GM23338 (cell line): ENCODE data around the gene FN3K. TPM values are rescaled to one million over a fixed set of nuclear protein-coding genes. Genes with fewer than 3 reads are reported as not detected.

ENCODE experiments used
- ATAC-seq: fragments of 200-7000 bp; cut with Tn5 transposase; 3 replicates; pipeline ENCODE4 v1.9.1; 2020
- DNase-seq: peaks from one replicate; pipeline ENCODE4 v3.0.0-alpha.2; 2015; ENCODE audit warnings: low spot score
- H2AFZ ChIP-seq: fragments of 200-600 bp; sonication (generic); 2 replicates; pipeline ENCODE4 v1.8.0; 2016; ENCODE audit warnings: antibody characterized with exemption, mild to moderate bottlenecking, moderate library complexity
- H3F3A ChIP-seq: fragments of 200-600 bp; sonication (generic); replicated peaks from 2 replicates; pipeline ENCODE4 v1.8.0; 2017; ENCODE audit warnings: antibody characterized with exemption, mixed run types, low read depth
- H3K27ac ChIP-seq: fragments of 200-600 bp; sonication (generic); 2 replicates; pipeline ENCODE4 v1.6.1; 2016; ENCODE audit warnings: low read depth
- H3K27me3 ChIP-seq: fragments of 200-600 bp; sonication (generic); 2 replicates; pipeline ENCODE4 v1.8.0; 2016; ENCODE audit warnings: mild to moderate bottlenecking, mixed run types, moderate library complexity; ENCODE audit not compliant: insufficient read depth
- H3K36me3 ChIP-seq: fragments of 200-600 bp; sonication (generic); 2 replicates; pipeline ENCODE4 v1.8.0; 2016; ENCODE audit warnings: mild to moderate bottlenecking; ENCODE audit not compliant: insufficient read depth
- H3K4me1 ChIP-seq: fragments of 200-600 bp; sonication (generic); 2 replicates; pipeline ENCODE4 v1.8.0; 2016; ENCODE audit warnings: mild to moderate bottlenecking, moderate library complexity; ENCODE audit not compliant: insufficient read depth
- H3K4me2 ChIP-seq: fragments of 200-600 bp; sonication (generic); 2 replicates; pipeline ENCODE4 v1.7.1; 2017; ENCODE audit warnings: mixed run types
- H3K4me3 ChIP-seq: fragments of 200-600 bp; sonication (generic); 2 replicates; pipeline ENCODE4 v1.6.1; 2016; ENCODE audit warnings: mixed run types
- H3K79me2 ChIP-seq: fragments of 200-600 bp; sonication (generic); replicated peaks from 2 replicates; pipeline ENCODE4 v1.8.0; 2017; ENCODE audit warnings: mild to moderate bottlenecking; ENCODE audit not compliant: insufficient read depth
- H3K9me2 ChIP-seq: fragments of 200-600 bp; sonication (generic); 2 replicates; pipeline ENCODE4 v1.8.0; 2017; ENCODE audit not compliant: insufficient read depth
- H4K20me1 ChIP-seq: fragments of 200-600 bp; sonication (generic); replicated peaks from 2 replicates; pipeline ENCODE4 v1.8.0; 2017; ENCODE audit warnings: mild to moderate bottlenecking; ENCODE audit not compliant: insufficient read depth
- H3K27ac Mint-ChIP-seq: 2 replicates; pipeline ENCODE4 v1.8.0; 2020; ENCODE audit warnings: inconsistent platforms, mild to moderate bottlenecking, moderate library complexity, mixed read lengths
- H3K27me3 Mint-ChIP-seq: 3 replicates; pipeline ENCODE4 v1.8.0; 2022; ENCODE audit warnings: low read depth, mild to moderate bottlenecking, moderate library complexity, mixed read lengths, inconsistent platforms; ENCODE audit not compliant: insufficient read depth, poor library complexity
- H3K36me3 Mint-ChIP-seq: 3 replicates; pipeline ENCODE4 v1.8.0; 2021; ENCODE audit warnings: low read depth, mild to moderate bottlenecking, inconsistent platforms, moderate library complexity, mixed read lengths
- H3K4me1 Mint-ChIP-seq: 3 replicates; pipeline ENCODE4 v1.8.0; 2020; ENCODE audit warnings: mild to moderate bottlenecking, inconsistent platforms, mixed read lengths
- H3K4me3 Mint-ChIP-seq: 3 replicates; pipeline ENCODE4 v1.8.0; 2021; ENCODE audit warnings: moderate library complexity, mild to moderate bottlenecking, inconsistent platforms, mixed read lengths
- H3K9me3 Mint-ChIP-seq: 3 replicates; pipeline ENCODE4 v1.8.0; 2020; ENCODE audit warnings: moderate library complexity, mild to moderate bottlenecking, inconsistent platforms, mixed read lengths
- CREB1 ChIP-seq: fragments of 250-450 bp; sonication (Bioruptor Pico); IDR thresholded peaks from 2 replicates; pipeline ENCODE4 v1.5.0; 2020; ENCODE audit warnings: low read depth, mild to moderate bottlenecking, moderate library complexity
- EZH2phosphoT487 ChIP-seq: fragments of 200-600 bp; sonication (generic); IDR thresholded peaks from one replicate; pipeline ENCODE4 v1.8.1; 2018; ENCODE audit warnings: antibody characterized with exemption; ENCODE audit not compliant: unreplicated experiment
- JUNB ChIP-seq: IDR thresholded peaks from one replicate; pipeline ENCODE4 v1.6.1; 2016; ENCODE audit warnings: antibody characterized with exemption; ENCODE audit not compliant: unreplicated experiment
- NANOG ChIP-seq: IDR thresholded peaks from 2 replicates; pipeline ENCODE4 v1.6.1; 2016; ENCODE audit warnings: antibody characterized with exemption, borderline replicate concordance
- STAT1 ChIP-seq: IDR thresholded peaks from one replicate; pipeline ENCODE4 v1.6.1; 2016; ENCODE audit warnings: antibody characterized with exemption; ENCODE audit not compliant: unreplicated experiment
- ZNF114 ChIP-seq: fragments of 250-450 bp; sonication (Bioruptor Pico); IDR thresholded peaks from 2 replicates; pipeline ENCODE4 v1.5.0; 2020; ENCODE audit warnings: mild to moderate bottlenecking, moderate library complexity
- ZNF331 ChIP-seq: fragments of 250-450 bp; sonication (Bioruptor Pico); IDR thresholded peaks from 2 replicates; pipeline ENCODE4 v1.5.0; 2020; ENCODE audit warnings: low read depth, mild to moderate bottlenecking, moderate library complexity
- polyA plus RNA-seq: library from polyadenylated mRNA; unstranded; fragments of >200 nt; fragmentation: Nextera tagmentation; extraction: Ambion mirVana; gene quantifications from 2 replicates; pipeline ENCODE4 v1.2.1, GENCODE V29; 2016
- total RNA-seq: library from RNA; depleted of rRNA; stranded (reverse); fragments of >200 nt; shearing (Covaris generic); gene quantifications from 2 replicates; pipeline ENCODE4 v1.2.3, GENCODE V29; 2014
- TF ChIP-seq, protein P1 (sequence below): IDR thresholded peaks from one replicate; pipeline ENCODE4 v1.6.1; 2018; ENCODE audit warnings: antibody characterized with exemption; ENCODE audit not compliant: unreplicated experiment
- TF ChIP-seq, protein P2 (sequence below): IDR thresholded peaks from 2 replicates; pipeline ENCODE4 v1.6.1; 2016; ENCODE audit warnings: antibody characterized with exemption
- TF ChIP-seq, protein P3 (sequence below), 2 experiments: fragments of 200-600 bp in 1 of 2; sonication (generic) in 1 of 2; conservative IDR thresholded peaks; 2 replicates each; pipeline versions ENCODE4 v1.5.1 to v1.6.1; 2016 to 2017; ENCODE audit warnings: antibody characterized with exemption in 2 of 2, low read depth in 2 of 2, mild to moderate bottlenecking in 2 of 2, moderate library complexity in 1 of 2

FN3K gene
- total and polyA plus RNA-seq, 2 experiments from 2014 or later, result 5.3 to 12.9 TPM

DNA sequence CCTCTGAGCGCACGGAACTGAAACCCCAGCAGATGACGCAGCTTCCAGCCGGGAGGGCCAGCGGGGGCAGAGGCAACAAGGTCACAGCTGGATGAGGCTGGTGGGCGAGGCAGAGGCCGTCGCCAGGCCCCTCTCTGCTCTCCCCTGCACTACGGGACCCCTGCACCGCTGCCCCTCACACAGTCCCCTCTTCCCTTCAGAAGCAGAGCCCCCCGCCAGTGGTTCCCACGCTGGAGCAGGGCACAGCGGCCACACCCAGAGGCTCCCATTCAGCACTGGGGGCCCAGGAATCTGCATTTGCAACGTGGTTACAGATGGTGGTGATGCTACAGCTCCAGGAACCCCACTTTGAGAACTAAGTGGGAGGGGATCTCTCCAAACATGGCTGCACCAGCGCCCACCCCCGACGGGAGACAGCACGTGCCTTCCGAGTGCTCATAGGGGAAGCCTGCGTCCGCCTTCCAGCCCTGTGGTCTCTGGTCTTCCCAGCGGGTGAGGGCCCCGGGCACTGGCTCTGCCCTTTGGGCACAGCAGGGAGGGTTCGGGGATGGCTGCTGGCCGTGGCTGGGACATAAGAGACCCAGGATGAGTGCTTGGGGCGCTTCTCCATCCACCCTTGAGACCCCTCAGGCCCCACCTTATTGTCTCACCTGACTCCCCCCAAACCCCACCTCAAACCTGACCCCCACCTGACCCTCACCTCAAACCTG, 32.2 kb upstream of the FN3K start (continued):
- TF ChIP-seq, protein P1, sequence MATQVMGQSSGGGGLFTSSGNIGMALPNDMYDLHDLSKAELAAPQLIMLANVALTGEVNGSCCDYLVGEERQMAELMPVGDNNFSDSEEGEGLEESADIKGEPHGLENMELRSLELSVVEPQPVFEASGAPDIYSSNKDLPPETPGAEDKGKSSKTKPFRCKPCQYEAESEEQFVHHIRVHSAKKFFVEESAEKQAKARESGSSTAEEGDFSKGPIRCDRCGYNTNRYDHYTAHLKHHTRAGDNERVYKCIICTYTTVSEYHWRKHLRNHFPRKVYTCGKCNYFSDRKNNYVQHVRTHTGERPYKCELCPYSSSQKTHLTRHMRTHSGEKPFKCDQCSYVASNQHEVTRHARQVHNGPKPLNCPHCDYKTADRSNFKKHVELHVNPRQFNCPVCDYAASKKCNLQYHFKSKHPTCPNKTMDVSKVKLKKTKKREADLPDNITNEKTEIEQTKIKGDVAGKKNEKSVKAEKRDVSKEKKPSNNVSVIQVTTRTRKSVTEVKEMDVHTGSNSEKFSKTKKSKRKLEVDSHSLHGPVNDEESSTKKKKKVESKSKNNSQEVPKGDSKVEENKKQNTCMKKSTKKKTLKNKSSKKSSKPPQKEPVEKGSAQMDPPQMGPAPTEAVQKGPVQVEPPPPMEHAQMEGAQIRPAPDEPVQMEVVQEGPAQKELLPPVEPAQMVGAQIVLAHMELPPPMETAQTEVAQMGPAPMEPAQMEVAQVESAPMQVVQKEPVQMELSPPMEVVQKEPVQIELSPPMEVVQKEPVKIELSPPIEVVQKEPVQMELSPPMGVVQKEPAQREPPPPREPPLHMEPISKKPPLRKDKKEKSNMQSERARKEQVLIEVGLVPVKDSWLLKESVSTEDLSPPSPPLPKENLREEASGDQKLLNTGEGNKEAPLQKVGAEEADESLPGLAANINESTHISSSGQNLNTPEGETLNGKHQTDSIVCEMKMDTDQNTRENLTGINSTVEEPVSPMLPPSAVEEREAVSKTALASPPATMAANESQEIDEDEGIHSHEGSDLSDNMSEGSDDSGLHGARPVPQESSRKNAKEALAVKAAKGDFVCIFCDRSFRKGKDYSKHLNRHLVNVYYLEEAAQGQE, result no peak
- TF ChIP-seq CREB1 (CRISPR knock-in tag) (no peak), ZNF331 (CRISPR knock-in tag) (no peak), ZNF114 (CRISPR knock-in tag) (no peak), JUNB (no peak), NANOG (no peak), EZH2phosphoT487 (no peak)
- TF ChIP-seq, protein P2, sequence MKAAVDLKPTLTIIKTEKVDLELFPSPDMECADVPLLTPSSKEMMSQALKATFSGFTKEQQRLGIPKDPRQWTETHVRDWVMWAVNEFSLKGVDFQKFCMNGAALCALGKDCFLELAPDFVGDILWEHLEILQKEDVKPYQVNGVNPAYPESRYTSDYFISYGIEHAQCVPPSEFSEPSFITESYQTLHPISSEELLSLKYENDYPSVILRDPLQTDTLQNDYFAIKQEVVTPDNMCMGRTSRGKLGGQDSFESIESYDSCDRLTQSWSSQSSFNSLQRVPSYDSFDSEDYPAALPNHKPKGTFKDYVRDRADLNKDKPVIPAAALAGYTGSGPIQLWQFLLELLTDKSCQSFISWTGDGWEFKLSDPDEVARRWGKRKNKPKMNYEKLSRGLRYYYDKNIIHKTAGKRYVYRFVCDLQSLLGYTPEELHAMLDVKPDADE, result no peak
- TF ChIP-seq, protein P3, sequence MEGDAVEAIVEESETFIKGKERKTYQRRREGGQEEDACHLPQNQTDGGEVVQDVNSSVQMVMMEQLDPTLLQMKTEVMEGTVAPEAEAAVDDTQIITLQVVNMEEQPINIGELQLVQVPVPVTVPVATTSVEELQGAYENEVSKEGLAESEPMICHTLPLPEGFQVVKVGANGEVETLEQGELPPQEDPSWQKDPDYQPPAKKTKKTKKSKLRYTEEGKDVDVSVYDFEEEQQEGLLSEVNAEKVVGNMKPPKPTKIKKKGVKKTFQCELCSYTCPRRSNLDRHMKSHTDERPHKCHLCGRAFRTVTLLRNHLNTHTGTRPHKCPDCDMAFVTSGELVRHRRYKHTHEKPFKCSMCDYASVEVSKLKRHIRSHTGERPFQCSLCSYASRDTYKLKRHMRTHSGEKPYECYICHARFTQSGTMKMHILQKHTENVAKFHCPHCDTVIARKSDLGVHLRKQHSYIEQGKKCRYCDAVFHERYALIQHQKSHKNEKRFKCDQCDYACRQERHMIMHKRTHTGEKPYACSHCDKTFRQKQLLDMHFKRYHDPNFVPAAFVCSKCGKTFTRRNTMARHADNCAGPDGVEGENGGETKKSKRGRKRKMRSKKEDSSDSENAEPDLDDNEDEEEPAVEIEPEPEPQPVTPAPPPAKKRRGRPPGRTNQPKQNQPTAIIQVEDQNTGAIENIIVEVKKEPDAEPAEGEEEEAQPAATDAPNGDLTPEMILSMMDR (conservative IDR thresholded peaks at IDR 0.05; ENCODE audit: low read depth in 2 of 2), result no peak

DNA sequence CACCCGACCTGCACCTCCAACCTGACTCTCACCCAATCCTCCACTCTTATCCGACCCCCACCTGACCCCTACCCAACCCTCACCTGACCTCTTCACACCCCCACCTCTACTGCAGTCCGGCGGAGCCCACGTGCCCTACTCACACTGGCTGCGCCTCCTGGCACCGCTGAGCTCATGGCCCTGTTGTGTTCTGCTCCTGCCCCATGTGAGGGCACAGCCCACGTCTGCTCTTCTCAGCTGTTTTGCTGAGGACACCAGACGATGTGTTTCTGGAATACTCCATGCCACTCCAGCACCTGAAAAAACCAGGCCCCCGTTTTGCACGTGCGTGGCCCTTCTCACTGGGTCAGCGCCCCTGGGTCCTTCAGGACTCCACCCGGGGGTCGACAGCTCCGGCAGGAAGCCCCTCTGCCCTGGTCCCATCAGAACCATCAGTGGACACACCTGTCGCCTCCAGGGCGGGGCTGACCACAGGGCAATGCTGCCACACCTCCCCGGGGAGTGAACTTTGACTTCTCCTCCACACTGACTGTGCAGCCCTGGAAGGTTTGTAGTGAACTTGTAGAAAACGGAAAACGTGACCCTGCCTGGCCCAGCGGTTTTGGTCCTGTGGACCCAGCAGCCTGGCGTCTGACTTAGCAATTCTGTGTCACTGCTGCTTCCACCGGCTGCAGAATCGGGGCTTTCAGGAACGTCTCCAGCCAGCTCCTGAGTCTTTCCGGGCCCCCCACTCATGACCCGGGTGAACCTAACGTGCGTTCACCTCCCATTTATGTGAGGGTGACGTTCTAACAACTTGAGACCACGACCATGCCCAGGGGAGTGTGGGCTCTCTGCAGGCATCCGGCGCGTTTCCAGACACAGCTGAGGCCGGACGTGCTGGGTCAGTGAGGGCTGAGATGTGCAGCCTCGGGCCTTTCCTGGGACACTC, 31.2 kb upstream of the FN3K start:
- H3K79me2 ChIP-seq, result no peaks in the 10 kb centered on the region
- no peak overlapping the region for H3K4me2 ChIP-seq
- H3K4me1 ChIP-seq, result no peaks in the 10 kb centered on the region
- no peak overlapping the region for H3K27ac Mint-ChIP-seq
- ATAC-seq, result no peak
- no peak overlapping the region for H3K4me3 ChIP-seq
- no peak overlapping the region for H3K27ac ChIP-seq
- no peak for TF ChIP-seq ZNF331 (CRISPR knock-in tag)
- TF ChIP-seq STAT1, result no peak
- TF ChIP-seq ZNF114 (CRISPR knock-in tag), result no peak
- no peak for TF ChIP-seq JUNB
- H3K4me1 Mint-ChIP-seq, result no peaks in the 10 kb centered on the region
- peaks cover 7% of the 10 kb centered on the region; the same call in 1 of the 2 replicates for H3K27me3 ChIP-seq
- H2AFZ ChIP-seq, result no peak overlapping the region
- no peaks in the 10 kb centered on the region; the same call in 2 of the 3 replicates for H3K36me3 Mint-ChIP-seq
- H3K9me3 Mint-ChIP-seq, result no peaks in the 10 kb centered on the region
- H3K27me3 Mint-ChIP-seq, result peaks cover 11% of the 10 kb centered on the region
- no peaks in the 10 kb centered on the region for H4K20me1 ChIP-seq
- 0 out of 2 replicates have a peak, but pooled peaks cover 5% of the 10 kb centered on the region for H3F3A ChIP-seq
- H3K4me3 Mint-ChIP-seq, result no peak overlapping the region
- no peaks in the 10 kb centered on the region for H3K9me2 ChIP-seq
- H3K36me3 ChIP-seq, result no peaks in the 10 kb centered on the region
- DNase-seq, result no peak
